NCI-H524 treated with DMSO at 0.1 percent for 48 hours (cell line): ENCODE measurements around the gene FANCM.

Source experiments
- DNase-seq: peaks from one replicate; lab custom pipeline; 2025; lab: John Stamatoyannopoulos, UW

The FANCM gene

DNA sequence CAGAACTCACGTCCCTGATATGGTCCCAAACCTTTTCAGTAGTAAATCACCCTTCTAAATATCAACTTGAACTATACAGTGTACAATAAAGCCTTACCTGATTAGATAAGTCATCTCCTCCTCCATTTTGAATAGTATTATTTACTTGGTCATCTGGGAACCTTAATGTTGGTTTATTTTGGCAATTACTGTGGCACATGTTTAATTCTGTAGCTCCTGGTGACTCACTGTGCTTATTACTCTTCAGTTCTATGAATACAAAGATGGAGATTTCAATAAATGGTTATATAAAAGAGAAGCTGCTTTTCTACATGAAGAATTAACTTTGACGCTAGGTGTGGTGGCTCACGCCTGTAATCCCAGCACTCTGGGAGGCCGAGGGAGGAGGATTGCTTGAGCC, 91.8 kb downstream of the FANCM start:
- DNase-seq: no peak

DNA sequence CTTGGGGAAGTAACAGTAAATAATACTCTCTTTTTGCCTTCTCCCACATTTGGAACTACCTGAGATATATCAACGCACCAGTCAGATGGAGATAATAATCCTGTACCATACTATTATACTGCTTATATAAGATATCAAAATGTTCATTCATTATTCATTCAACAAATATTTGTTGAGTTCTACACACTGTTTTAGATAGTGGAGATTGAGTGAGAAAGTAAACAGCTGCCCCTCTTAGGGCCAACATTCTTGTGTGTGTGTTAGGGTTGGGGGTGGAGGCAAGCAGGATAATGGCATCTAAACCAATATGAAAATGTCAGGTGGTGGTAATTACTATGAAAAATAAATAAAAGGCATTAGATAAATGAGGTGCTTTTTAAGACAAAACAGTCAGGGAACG, 103.3 kb downstream of the FANCM start:
- DNase-seq: no peak

DNA sequence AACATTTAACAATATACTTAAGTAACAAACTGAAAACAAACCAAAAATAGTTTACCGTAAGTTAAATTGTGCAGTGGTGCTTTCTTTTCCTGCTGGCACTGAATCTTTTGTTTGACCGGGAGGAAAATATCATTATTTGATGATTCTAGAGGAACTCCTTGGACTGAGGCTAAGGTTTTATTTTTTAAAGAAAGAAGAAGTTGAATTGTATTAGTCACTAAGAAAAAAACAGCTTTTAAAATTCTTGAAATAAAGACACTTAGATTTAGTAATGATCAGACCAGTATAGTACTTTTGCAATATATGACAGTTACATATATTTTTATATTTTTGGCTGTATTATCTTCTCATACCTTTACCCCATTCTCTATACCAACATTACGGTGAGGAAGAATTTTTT, 107.0 kb downstream of the FANCM start:
- DNase-seq: no peak

DNA sequence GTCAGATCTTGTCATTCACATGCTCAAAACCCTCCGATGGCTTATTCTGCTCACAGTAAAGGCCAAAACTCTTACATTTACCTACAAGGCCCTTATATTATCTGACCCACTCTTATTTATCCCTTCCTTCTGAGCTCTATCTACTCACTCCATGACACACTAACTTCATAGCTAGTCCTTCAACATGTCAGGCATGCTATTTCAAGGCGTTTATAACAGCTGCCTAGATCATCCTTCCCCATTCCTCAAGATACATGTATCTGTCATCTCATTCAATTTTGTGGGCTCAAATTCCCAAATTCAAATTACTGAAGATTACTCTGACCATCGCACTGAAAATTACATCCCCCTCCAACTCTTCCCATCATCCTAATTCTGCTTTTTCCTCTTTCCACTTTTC, 110.4 kb downstream of the FANCM start:
- DNase-seq: no peak

DNA sequence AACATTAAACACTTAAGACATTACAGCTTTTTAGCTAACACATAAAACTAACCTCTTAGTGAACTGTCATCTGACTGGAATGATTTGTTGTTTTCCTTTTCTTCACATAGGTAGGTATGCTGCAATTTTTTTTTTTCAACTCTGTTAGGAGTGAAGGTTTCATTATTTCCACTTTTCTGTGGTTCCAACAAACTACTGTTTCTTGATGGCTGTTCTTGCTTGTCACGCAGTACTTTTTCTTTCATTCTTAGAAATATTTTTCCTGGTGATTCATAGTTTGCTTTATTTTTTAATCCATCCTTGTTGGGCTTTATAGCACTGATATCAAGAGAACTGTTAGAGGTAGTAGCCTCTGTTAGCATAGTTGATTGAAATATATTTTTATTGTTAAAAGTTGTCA, 111.0 kb downstream of the FANCM start:
- DNase-seq: no peak

DNA sequence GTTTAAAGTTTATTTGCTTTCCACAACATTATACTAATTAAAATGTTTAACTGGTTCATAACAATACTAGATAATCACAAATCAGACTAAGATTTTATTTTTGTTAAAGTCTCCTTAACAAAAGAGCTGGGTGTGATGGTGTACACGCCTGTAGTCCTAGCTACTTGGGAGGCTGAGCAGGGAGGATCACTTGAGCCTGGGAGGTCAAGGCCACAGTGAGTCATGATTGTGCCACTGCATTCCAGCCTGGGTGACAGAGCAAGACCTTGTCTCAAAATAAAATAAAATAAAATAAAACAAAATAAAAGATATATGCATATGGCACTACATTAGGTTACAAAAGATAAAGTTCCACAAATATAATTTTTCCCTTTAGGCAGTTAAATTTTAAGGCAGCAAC, 111.7 kb downstream of the FANCM start:
- no peak for DNase-seq

DNA sequence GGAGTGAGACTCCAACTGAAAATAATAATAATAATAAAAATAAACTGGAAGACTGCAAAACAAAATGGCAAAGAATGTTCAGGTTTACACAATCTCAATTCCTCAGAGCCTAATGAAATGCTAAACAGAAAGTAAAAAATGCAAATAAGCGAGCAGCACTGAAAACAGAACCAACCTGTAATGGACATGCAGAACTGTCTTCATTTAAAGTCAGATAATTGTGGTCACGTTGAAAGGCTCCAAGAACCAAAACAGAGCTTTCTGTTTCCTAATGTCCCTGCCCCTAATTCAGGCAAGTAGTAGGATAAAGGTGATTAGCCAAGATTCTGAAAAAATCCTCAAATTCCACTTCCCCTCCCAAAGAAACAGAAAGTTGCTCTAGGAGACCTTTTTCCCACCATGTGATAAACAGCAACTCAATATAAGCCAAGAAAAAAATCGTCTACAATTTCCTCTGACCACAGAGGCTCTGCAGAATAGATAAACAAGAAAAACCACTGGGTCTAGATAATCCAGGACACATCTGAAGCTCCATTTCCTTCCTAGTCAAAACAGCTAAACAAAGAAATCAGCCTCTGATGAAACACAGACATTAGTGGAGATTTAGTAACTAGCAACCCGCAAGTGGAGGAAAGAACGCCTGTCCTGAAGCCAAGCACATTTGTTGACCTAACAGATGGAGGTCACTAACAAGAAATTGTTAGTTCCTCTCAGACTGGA, 114.3 kb downstream of the FANCM start:
- no peak for DNase-seq
